Natural killer cell treated with Interleukin-12 subunit alpha and Interleukin-12 subunit beta and Interleukin-15 and Interleukin-18, amount 100 ng/mL, for 72 hours (primary cell): Measurements from ENCODE around the gene ADAMTS5. TPM values are rescaled to one million over a fixed set of nuclear protein-coding genes. Genes with fewer than 3 reads are reported as not detected.

Experiments
- ATAC-seq, 2 donors: fragments of 150-1000 bp; cut with Tn5 transposase in 1 of 2; sonication (Bioruptor Pico), chemical (Tn5 transposase) in 1 of 2; 2 replicates each; pipeline ENCODE4 v1.10.0; 2021
- DNase-seq: peaks from one replicate; pipeline ENCODE4 v3.0.0; 2022; ENCODE audit warnings: low spot score
- H3K27ac Mint-ChIP-seq, 2 donors: 1 replicate in 1 of 2; 2 replicates in 1 of 2; pipeline ENCODE4 v1.8.0; 2022; ENCODE audit warnings: mixed read lengths in 2 of 2, mild to moderate bottlenecking in 1 of 2, moderate library complexity in 1 of 2
- H3K27me3 Mint-ChIP-seq, 2 donors: 1 replicate in 1 of 2; 2 replicates in 1 of 2; pipeline ENCODE4 v1.8.0; 2022; ENCODE audit warnings: mixed read lengths in 2 of 2
- H3K36me3 Mint-ChIP-seq: one replicate; pipeline ENCODE4 v1.8.0; 2022; ENCODE audit warnings: mixed read lengths
- H3K4me1 Mint-ChIP-seq, 2 donors: 1 replicate in 1 of 2; 2 replicates in 1 of 2; pipeline ENCODE4 v1.8.0; 2022; ENCODE audit warnings: low read depth in 2 of 2, mixed read lengths in 2 of 2, mild to moderate bottlenecking in 1 of 2
- H3K4me3 Mint-ChIP-seq: one replicate; pipeline ENCODE4 v1.8.0; 2022; ENCODE audit warnings: mixed read lengths
- H3K9me3 Mint-ChIP-seq: 2 replicates; pipeline ENCODE4 v1.8.0; 2022; ENCODE audit warnings: mixed read lengths
- total RNA-seq, 2 donors: library from RNA; stranded (reverse); gene quantifications; one replicate each; pipeline ENCODE4 v1.2.3, GENCODE V29; 2022

The ADAMTS5 gene
- total RNA-seq, 2 donors from 2014 or later: not detected

DNA sequence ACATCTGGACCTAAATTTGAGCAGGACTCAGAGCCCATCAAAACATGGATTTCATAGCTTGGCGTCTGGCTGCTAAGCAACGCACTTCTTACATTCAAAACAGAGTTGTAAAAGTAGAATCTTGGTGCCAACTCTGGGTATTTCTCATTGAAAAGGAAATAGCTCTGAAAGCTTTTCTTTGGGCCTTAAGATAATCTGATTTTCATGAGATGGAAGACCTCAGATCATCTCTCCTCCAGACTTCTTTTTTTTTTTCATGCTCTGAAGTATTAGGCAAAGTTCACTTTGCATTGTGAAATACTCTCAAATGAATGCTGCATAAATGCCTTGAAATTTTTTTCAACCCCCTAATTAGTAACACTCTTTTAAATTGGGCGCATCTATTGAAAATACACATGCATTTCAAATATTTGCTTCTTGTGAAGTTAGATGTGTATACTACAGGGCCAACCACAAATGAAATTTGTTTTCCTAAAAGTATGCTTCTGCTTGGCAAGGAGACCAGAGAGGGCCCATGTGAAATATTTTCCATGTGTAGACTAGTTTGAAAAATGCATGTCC, 4.2 kb downstream of the ADAMTS5 start:
- no peak for DNase-seq
- H3K27ac Mint-ChIP-seq: no peak overlapping the region
- ATAC-seq: no peak
- H3K36me3 Mint-ChIP-seq: no peaks in the 10 kb centered on the region
- no peaks in the 10 kb centered on the region for H3K9me3 Mint-ChIP-seq
- peaks cover 28% of the 10 kb centered on the region in 2 donors for H3K27me3 Mint-ChIP-seq
- no peaks in the 10 kb centered on the region for H3K4me1 Mint-ChIP-seq
- no peak overlapping the region for H3K4me3 Mint-ChIP-seq

DNA sequence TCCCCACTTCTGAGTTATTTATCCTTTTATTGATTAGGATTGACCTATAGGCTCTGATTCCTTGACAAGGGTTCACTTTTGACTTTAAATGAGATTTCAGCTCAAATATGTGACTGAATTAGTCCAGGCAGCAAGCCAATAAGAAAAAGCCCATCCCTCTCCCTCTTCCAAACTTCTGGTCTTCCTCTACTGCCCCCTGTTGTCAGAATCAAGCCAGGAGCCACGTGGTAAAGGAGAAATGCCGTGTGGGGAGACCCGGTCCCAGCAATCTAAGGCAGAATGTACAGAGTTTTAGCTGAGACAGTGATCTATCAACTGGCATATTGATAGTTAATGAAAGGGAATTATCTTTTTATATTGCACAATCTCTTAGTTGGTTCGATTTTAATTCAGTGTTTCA, 5.2 kb downstream of the ADAMTS5 start:
- DNase-seq (no peak), ATAC-seq (no peak)
- H3K4me1 Mint-ChIP-seq: no peaks in the 10 kb centered on the region

DNA sequence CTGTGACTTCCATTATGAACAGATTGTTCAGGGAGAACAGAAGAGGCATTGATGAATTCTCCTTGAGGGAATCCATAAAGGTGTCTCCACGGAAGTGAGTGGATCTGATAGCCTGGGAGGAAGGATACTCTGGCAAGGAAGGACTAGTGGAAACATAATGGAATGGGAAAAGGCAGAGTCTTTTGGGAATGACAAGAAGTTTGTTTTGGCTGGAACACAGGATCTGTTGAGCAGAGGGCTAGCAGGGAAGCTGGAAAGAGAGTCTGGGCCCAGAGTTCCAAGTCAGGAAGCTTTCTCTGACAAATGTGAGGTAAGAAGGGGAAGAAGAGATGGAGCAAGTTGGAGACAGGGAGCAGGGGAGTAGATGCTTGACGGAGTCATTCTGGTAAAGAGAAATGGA, 8.1 kb downstream of the ADAMTS5 start:
- ATAC-seq: no peak
- Mint-ChIP-seq H3K4me3 (no peak overlapping the region), H3K4me1 (no peaks in the 10 kb centered on the region), H3K27me3 (peaks cover 8 to 16% of the 10 kb centered on the region in 2 donors), H3K36me3 (no peaks in the 10 kb centered on the region), H3K9me3 (no peaks in the 10 kb centered on the region), H3K27ac (no peak overlapping the region)
- DNase-seq: no peak

More for the DNA sequence above, 5.2 kb downstream of the ADAMTS5 start:
- H3K27ac Mint-ChIP-seq: no peak overlapping the region
- H3K27me3 Mint-ChIP-seq: peaks cover 24 to 30% of the 10 kb centered on the region in 2 donors
- H3K4me3 Mint-ChIP-seq: no peak overlapping the region
- no peaks in the 10 kb centered on the region for H3K36me3 Mint-ChIP-seq
- H3K9me3 Mint-ChIP-seq: no peaks in the 10 kb centered on the region

DNA sequence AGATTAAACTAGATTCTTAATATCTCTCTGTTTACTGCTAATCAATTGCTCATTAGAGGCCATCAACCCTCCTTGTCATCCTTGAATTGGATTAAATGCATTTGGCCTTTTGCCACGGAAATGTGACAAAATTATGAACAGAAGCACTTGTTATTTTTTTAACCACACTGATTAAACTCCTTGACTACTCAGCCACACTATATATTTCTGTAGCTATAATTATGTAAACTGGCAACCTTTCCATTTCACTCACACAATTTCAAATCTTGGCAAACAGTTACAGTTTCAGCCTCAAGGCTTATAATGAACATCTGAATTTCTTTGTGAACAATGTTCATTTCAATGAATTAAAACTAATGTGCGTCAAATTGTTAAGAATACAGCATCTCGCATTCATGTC, 10.1 kb downstream of the ADAMTS5 start:
- Mint-ChIP-seq H3K4me1 (no peaks in the 10 kb centered on the region), H3K27me3 (peaks cover 7 to 11% of the 10 kb centered on the region in 2 donors), H3K4me3 (no peak overlapping the region), H3K36me3 (no peaks in the 10 kb centered on the region), H3K9me3 (no peaks in the 10 kb centered on the region), H3K27ac (no peak overlapping the region)
- ATAC-seq (no peak), DNase-seq (no peak)

DNA sequence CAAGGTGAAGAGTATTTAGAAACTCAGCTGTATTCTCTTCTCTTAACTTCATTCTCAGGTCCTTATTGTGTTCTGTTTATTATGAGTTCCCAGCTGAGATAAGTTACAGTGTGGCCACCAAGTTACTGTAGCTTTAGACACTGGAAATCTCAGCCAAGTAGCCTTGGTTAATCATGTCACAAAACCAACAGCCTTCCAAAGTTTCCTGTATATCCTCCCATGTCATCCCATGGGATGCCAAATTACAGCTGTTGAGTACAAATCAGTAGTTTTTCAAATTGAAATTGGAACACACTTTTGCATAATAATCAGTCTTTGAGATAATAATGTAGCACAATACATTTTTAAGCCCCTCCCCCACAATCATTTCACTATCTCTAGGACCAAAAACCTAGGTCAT, 10.7 kb downstream of the ADAMTS5 start:
- Mint-ChIP-seq H3K4me3 (no peak overlapping the region), H3K27me3 (peaks cover 5 to 8% of the 10 kb centered on the region in 2 donors), H3K9me3 (no peaks in the 10 kb centered on the region), H3K4me1 (no peaks in the 10 kb centered on the region), H3K27ac (no peak overlapping the region), H3K36me3 (no peaks in the 10 kb centered on the region)
- ATAC-seq (no peak), DNase-seq (no peak)

DNA sequence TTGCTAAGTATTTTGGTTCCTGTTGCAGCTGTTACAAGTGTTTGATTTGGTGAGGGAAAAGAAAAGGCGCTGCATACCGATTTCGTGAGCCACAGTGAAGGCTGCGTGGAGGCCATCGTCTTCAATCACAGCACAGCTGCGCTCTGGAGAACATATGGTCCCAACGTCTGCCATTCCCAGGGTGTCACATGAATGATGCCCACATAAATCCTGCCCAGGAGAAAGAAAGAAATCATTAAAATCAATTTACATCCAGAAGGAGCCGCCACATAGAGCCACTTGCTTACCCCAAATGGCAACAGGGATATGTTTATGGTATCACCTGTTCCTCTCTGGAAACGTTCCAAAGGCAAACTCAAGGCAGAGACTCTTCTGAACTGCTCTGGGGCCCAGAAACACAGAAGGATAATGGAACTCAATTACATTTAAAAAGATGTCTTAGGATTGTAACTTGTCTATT, 12.2 kb downstream of the ADAMTS5 start:
- H3K9me3 Mint-ChIP-seq: no peaks in the 10 kb centered on the region
- no peaks in the 10 kb centered on the region for H3K4me1 Mint-ChIP-seq
- H3K4me3 Mint-ChIP-seq: no peak overlapping the region
- no peak for DNase-seq
- H3K36me3 Mint-ChIP-seq: no peaks in the 10 kb centered on the region
- peaks cover 5 to 8% of the 10 kb centered on the region in 2 donors for H3K27me3 Mint-ChIP-seq
- ATAC-seq: no peak
- no peak overlapping the region for H3K27ac Mint-ChIP-seq

DNA sequence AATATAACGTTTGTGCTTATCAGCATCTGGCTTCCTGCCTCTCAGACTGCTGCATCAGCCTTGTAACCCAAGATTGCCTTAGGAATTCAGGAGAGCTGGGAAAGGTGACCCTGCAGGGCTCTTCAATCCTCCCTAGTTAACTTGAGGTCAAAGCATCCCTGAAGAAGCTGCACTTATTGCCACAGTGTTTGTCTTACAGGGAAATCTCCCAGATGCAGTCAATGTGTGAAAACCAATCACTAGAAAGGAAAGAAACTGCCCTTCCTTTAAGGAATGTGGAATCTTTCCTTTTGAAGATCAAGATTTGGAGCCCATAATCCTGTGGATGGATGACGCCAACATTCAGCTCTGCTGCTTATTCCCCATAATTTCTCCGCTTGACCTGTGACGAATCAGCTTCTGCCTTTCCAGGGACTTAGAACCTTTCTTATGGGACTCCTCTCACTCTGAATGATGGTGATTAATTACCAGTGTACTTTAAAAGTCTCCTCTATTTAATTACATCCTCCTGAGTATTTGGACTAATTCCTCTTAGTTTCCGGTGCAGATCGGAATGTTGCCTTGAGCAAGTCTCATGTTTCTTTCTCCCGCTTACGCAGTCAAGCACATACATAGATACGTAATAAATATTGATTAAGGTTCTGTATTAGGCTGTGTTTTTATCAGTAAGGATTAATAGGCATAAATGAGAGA, 14.4 kb downstream of the ADAMTS5 start:
- H3K27ac Mint-ChIP-seq: no peak overlapping the region
- no peak overlapping the region for H3K4me3 Mint-ChIP-seq
- peaks cover 3 to 7% of the 10 kb centered on the region in 2 donors for H3K27me3 Mint-ChIP-seq
- DNase-seq (no peak), ATAC-seq (no peak)
- H3K9me3 Mint-ChIP-seq: no peaks in the 10 kb centered on the region
- no peaks in the 10 kb centered on the region for H3K4me1 Mint-ChIP-seq
- no peaks in the 10 kb centered on the region for H3K36me3 Mint-ChIP-seq

DNA sequence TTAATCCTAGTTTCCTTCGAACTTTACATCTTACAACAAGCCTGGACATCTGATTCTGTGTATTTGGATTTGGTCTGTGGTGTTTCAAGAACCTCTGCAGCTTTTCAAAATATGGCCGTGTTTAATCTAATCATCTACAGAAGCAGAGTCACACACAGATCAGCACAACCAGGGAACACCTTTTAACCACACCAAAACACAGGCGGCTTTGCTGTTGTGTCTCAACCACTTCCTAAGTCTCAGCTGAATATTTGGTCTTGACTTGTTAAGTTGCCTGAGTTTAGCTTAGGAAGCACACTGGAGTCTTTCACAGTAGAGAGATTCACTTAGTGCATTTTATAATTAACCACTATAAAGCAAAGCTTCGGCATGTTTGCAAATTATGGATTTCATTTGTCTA, 17.1 kb downstream of the ADAMTS5 start:
- Mint-ChIP-seq H3K27me3 (peaks cover 8% of the 10 kb centered on the region in 2 donors), H3K4me3 (no peak overlapping the region), H3K27ac (no peak overlapping the region), H3K36me3 (no peaks in the 10 kb centered on the region), H3K4me1 (no peaks in the 10 kb centered on the region), H3K9me3 (no peaks in the 10 kb centered on the region)
- no peak for DNase-seq
- ATAC-seq: no peak

DNA sequence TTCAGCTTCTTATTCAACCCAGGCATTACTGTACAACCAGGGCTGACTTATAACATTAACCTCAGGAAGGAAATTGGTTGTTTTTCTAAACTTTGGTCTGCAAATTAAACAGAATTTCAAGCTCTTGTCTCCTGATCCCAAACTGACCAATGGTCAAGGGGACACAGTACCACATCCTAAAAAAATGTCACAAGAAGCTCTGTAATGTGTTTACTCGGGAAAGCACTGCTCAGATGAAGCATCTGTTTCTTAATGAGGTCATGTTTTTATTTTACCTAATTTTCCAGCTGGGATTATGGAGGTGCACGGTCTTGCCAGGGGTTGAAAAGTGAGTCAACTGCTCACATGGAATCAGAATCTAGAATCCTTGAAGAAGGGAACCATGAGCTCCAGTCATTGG, 18.7 kb downstream of the ADAMTS5 start:
- H3K27ac Mint-ChIP-seq: no peak overlapping the region
- ATAC-seq (no peak), DNase-seq (no peak)
- no peaks in the 10 kb centered on the region for H3K36me3 Mint-ChIP-seq
- H3K9me3 Mint-ChIP-seq: no peaks in the 10 kb centered on the region
- no peaks in the 10 kb centered on the region for H3K4me1 Mint-ChIP-seq
- no peak overlapping the region for H3K4me3 Mint-ChIP-seq
- H3K27me3 Mint-ChIP-seq: peaks cover 8% of the 10 kb centered on the region in 2 donors

DNA sequence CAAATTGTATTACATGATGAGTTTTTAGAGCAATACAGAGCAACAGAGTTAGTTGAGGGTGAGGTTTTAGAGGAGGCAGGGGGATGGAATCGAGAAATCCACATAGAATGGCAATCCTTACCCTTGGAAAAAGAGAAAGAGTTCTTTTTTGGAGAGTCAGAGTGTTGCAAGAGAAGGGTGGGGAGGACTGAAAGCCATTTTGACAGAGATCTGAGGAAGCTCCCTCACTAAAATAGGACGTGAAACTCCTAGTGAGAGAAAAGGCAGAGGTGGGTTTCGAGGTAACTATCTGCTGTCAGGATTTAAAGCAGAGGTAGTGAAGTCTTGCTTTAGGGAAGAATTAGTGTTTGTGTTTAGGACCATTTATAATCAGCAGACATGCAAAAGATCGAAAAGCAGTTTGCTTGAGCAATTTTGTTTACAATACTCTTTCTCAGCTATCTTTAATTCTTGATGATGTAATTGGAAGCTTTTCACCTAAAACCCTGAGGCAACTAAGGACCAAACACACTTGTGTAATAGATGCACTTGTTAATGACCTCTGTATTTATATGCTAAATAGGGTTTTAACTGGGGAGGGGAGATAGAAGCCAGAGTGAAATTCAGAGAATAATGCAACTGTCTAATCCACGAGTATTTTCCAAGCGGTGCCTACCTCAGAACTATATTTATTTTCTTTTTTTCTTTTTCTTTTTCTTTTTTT, 20.0 kb downstream of the ADAMTS5 start:
- Mint-ChIP-seq H3K4me3 (no peak overlapping the region), H3K4me1 (no peaks in the 10 kb centered on the region), H3K27ac (no peak overlapping the region), H3K27me3 (peaks cover 6 to 8% of the 10 kb centered on the region in 2 donors), H3K36me3 (no peaks in the 10 kb centered on the region), H3K9me3 (no peaks in the 10 kb centered on the region)
- ATAC-seq (no peak), DNase-seq (no peak)

DNA sequence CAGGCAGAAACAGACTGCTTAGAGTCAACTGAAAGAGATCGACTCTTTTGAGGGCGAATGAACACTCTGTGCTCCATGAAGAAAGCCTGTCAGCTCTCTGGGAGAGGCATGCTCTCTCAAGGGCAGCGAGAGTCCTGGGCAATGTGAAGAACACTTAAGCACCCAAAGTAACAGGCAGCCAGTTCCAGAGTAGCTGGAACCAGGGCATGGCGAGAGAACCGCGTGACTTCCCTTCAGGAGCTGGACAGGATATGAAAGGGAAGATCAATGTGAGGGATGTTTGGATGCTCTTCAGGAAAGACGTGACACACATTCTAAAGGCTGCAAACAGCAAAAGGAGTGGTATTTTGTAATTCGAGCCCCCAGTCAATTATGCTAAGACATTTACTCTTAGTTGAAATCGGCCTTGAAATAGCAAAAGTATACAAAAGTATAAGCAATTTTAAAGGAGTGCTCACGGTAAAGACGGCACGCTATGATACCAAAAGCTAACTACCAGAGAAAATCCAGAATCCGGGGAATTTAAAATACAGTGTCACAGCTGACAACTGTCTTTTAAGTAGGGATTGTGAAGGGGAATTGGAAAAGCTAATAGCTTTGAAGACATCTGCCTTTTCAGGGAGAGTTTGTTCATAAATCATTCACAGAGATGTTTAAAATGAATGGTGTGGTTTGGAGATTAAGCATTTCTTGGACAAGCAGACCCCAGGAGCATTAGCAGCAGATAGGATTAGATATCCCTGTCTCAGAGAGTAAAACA, 20.8 kb downstream of the ADAMTS5 start:
- Mint-ChIP-seq H3K9me3 (no peaks in the 10 kb centered on the region), H3K27me3 (peaks cover 6 to 8% of the 10 kb centered on the region in 2 donors), H3K4me1 (no peaks in the 10 kb centered on the region), H3K27ac (no peak overlapping the region), H3K36me3 (no peaks in the 10 kb centered on the region), H3K4me3 (no peak overlapping the region)
- ATAC-seq: no peak
- no peak for DNase-seq

DNA sequence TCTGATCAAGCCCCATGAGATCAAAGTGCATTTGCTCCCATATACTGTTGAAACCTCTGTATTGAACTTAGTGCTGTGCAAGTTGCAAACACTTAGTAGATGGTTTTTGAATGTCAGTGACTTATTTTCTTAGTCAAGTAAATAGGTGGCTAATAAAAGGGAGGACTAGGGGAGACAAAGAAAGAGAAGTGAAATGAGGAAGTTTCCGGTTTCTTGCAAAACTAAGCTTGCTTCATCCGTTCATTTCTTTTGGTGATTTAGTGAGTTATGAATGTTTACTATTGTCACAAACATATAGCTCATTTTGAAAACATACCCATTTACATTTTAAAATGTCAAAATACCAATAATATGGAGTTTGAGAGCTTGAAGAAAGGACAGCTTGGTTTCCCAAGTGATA, 23.0 kb downstream of the ADAMTS5 start:
- Mint-ChIP-seq H3K9me3 (no peaks in the 10 kb centered on the region), H3K36me3 (no peaks in the 10 kb centered on the region), H3K4me3 (no peak overlapping the region), H3K27ac (no peak overlapping the region), H3K27me3 (peaks cover 7 to 8% of the 10 kb centered on the region in 2 donors), H3K4me1 (no peaks in the 10 kb centered on the region)
- ATAC-seq: no peak
- DNase-seq: no peak

DNA sequence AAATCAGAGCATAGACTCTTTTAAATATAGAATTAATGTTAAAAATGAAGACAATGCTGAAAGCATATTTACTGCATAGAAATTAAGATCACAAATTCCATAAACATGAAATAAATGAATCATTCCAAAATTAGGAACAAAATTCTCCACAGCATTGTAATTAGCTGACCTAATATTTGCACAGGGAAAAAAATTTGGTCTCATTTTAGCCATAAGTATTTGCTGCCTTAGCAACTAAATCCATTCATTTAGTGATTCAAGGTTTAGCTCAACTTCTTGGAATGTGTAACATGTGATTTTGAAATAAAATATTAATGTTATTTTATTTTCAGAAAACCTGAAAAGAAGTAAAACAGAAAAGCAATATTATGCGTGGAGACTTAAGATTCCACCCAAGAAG, 25.5 kb downstream of the ADAMTS5 start:
- Mint-ChIP-seq H3K4me3 (no peak overlapping the region), H3K27ac (no peak overlapping the region), H3K27me3 (peaks cover 3 to 8% of the 10 kb centered on the region in 2 donors), H3K4me1 (no peaks in the 10 kb centered on the region), H3K9me3 (no peaks in the 10 kb centered on the region), H3K36me3 (no peaks in the 10 kb centered on the region)
- ATAC-seq (no peak), DNase-seq (no peak)
